AG04450 (cell line): ENCODE results near the gene TFAM. TPM values are rescaled to one million over a fixed set of nuclear protein-coding genes. Genes with fewer than 3 reads are reported as not detected.

Experiments
- CTCF ChIA-PET: fragments of 300-600, 350-600 bp; formaldehyde crosslinking; extraction: SDS; loops from one replicate; lab custom pipeline; 2022; ENCODE audit warnings: antibody characterized with exemption, inconsistent platforms; lab: Charles Lee
- POLR2A ChIA-PET: fragments of 350-600 bp; formaldehyde crosslinking; extraction: SDS; loops from one replicate; lab custom pipeline; 2021; ENCODE audit warnings: antibody characterized with exemption, inconsistent platforms; lab: Yijun Ruan, JAX
- DNase-seq: peaks from one replicate; pipeline ENCODE4 v3.0.0-alpha.2; 2011; ENCODE audit warnings: low read depth, low spot score
- H3K27ac ChIP-seq: one replicate; pipeline ENCODE4 v1.5.1; 2012; ENCODE audit warnings: low read depth, low read length, control low read depth
- H3K27me3 ChIP-seq: one replicate; pipeline ENCODE4 v1.6.0; 2012; ENCODE audit warnings: low read length; ENCODE audit not compliant: control insufficient read depth, insufficient read depth
- H3K4me3 ChIP-seq: 2 replicates; pipeline ENCODE4 v1.5.1; 2011; ENCODE audit warnings: mild to moderate bottlenecking, low read depth, low read length, control low read depth
- H3K9me3 ChIP-seq: 2 replicates; pipeline ENCODE4 v1.5.1; 2012; ENCODE audit warnings: low read length; ENCODE audit not compliant: control insufficient read depth, insufficient read depth
- CTCF ChIP-seq: IDR thresholded peaks from 2 replicates; pipeline ENCODE4 v1.5.1; 2011; ENCODE audit warnings: low read depth, low read length, control low read depth, inconsistent platforms
- polyA plus RNA-seq: library from polyadenylated mRNA; depleted of rRNA; stranded (reverse); fragments of >200 nt; gene quantifications from 2 replicates; pipeline ENCODE4 v1.2.3, GENCODE V29; 2011

TFAM gene
- polyA plus RNA-seq, 1 experiment = 17.0 TPM

GRCh38 chr10:58352956-58353610, 32.1 kb upstream of the TFAM start:
- no peak overlapping the region for H3K27ac ChIP-seq
- no peak overlapping the region for H3K4me3 ChIP-seq
- no peak for DNase-seq
- CTCF ChIA-PET = interaction anchor here (0.7 to 1.5 kb wide), 3 partner anchors 7 to 54 kb away, joined by 3 to 4 read pairs (median 3); no protein-coding TSS in a partner anchor
- no peak for TF ChIP-seq CTCF
- POLR2A ChIA-PET = interaction anchor here (2.5 kb wide), 1 partner anchor 18 kb away, joined by 11 read pairs; the partner anchor contains the start of gene UBE2D1
- H3K9me3 ChIP-seq = no peaks in the 10 kb centered on the region
- H3K27me3 ChIP-seq = no peaks in the 10 kb centered on the region

- DNase-seq = no peak
- H3K27ac ChIP-seq = no peak overlapping the region
- ChIA-PET CTCF (interaction anchor here (1.6 kb wide), 1 partner anchor 57 kb away, joined by 7 read pairs; no protein-coding TSS in a partner anchor), POLR2A (no interaction called here)
- TF ChIP-seq CTCF = no peak
- no peak overlapping the region for H3K4me3 ChIP-seq
- H3K9me3 ChIP-seq = no peaks in the 10 kb centered on the region
- H3K27me3 ChIP-seq = no peaks in the 10 kb centered on the region
These were observed 28.5 kb upstream of the TFAM start for GRCh38 chr10:58356756-58357155.

- no peak overlapping the region for H3K4me3 ChIP-seq
- ChIA-PET POLR2A (interaction anchor here (0.6 kb wide), 1 partner anchor 122 kb away, joined by 4 read pairs; no protein-coding TSS in a partner anchor), CTCF (interaction anchor here (0.9 to 1.7 kb wide), 3 partner anchors 9 to 67 kb away, joined by 3 to 10 read pairs (median 7); partner anchors contain the start of gene TFAM)
- no peaks in the 10 kb centered on the region for H3K9me3 ChIP-seq
- H3K27me3 ChIP-seq = no peaks in the 10 kb centered on the region
- no peak overlapping the region for H3K27ac ChIP-seq
- no peak for TF ChIP-seq CTCF
- DNase-seq = no peak
These were observed 26.8 kb upstream of the TFAM start for GRCh38 chr10:58358314-58358933.

- H3K27me3 ChIP-seq = no peaks in the 10 kb centered on the region
- H3K27ac ChIP-seq = no peak overlapping the region
- no peak for TF ChIP-seq CTCF
- DNase-seq = no peak
- CTCF ChIA-PET = interaction anchor here (0.9 to 1.7 kb wide), 3 partner anchors 9 to 67 kb away, joined by 3 to 10 read pairs (median 7); partner anchors contain the start of gene TFAM
- POLR2A ChIA-PET = interaction anchor here (0.6 kb wide), 1 partner anchor 123 kb away, joined by 4 read pairs; no protein-coding TSS in a partner anchor
- no peak overlapping the region for H3K4me3 ChIP-seq
- H3K9me3 ChIP-seq = no peaks in the 10 kb centered on the region
These were observed 26.3 kb upstream of the TFAM start for GRCh38 chr10:58358947-58359346.
